ENCODE measurements around the gene TUBE1. TPM values are rescaled to one million over a fixed set of nuclear protein-coding genes. Genes with fewer than 3 reads are reported as not detected.

TUBE1 gene
- total and polyA plus RNA-seq, 10 of the 15 experiments (the other 5 are each of a cell fraction or from before 2014, with no cell fraction given) = 6.3 to 25.2 (median 13.6) TPM

GRCh38 chr6:112117554-112117953 is 30.3 kb upstream of the TUBE1 start (continued):
- no peak for TF ChIP-seq CTCF (IDR thresholded peaks at IDR 0.05 in 2 of 3, conservative IDR thresholded peaks at IDR 0.05 in 1 of 3; ENCODE audit: control insufficient read depth in 2 of 3, extremely low read depth in 1 of 3, insufficient read depth in 1 of 3, low read depth in 3 of 3, low read length in 3 of 3)
- TF ChIP-seq IKZF2 (IDR thresholded peaks at IDR 0.05) = no peak
- no peak for TF ChIP-seq CBFB (IDR thresholded peaks at IDR 0.05; ENCODE audit: low read depth)
- TF ChIP-seq YBX1 (IDR thresholded peaks at IDR 0.05) = no peak

- H3K79me2 ChIP-seq (ENCODE audit: control insufficient read depth, insufficient read depth, low read length) = no peaks in the 10 kb centered on the region
- H3K4me1 ChIP-seq (ENCODE audit: control insufficient read depth, insufficient read depth, low read length) = no peaks in the 10 kb centered on the region
- SMC1A ChIA-PET (ENCODE audit: uncharacterized antibody, unreplicated experiment) = no interaction called here
- H3K36me3 ChIP-seq (ENCODE audit: control insufficient read depth in 2 of 2, insufficient read depth in 2 of 2, low read length in 1 of 2) = no peaks in the 10 kb centered on the region
- POLR2A ChIA-PET = no interaction called here
- no peak overlapping the region for H3K27ac ChIP-seq (ENCODE audit: control insufficient read depth, insufficient read depth)
- TF ChIP-seq POLR2A (IDR thresholded peaks at IDR 0.05; ENCODE audit: low read depth, low read length) (no peak), NRF1 (conservative IDR thresholded peaks at IDR 0.05; ENCODE audit: low read depth, low read length) (no peak), HCFC1 (IDR thresholded peaks at IDR 0.05; ENCODE audit: low read length) (no peak), BCL11A (IDR thresholded peaks at IDR 0.05; ENCODE audit: low read depth, low read length) (no peak), RBBP5 (conservative IDR thresholded peaks at IDR 0.05) (no peak), FOXK2 (IDR thresholded peaks at IDR 0.05) (no peak), RB1 (IDR thresholded peaks at IDR 0.05; ENCODE audit: borderline replicate concordance) (no peak), FOS (IDR thresholded peaks at IDR 0.05; ENCODE audit: borderline replicate concordance, extremely low read depth, insufficient read length) (no peak), IKZF2 (IDR thresholded peaks at IDR 0.05) (no peak)
- TF ChIP-seq, protein P1, sequence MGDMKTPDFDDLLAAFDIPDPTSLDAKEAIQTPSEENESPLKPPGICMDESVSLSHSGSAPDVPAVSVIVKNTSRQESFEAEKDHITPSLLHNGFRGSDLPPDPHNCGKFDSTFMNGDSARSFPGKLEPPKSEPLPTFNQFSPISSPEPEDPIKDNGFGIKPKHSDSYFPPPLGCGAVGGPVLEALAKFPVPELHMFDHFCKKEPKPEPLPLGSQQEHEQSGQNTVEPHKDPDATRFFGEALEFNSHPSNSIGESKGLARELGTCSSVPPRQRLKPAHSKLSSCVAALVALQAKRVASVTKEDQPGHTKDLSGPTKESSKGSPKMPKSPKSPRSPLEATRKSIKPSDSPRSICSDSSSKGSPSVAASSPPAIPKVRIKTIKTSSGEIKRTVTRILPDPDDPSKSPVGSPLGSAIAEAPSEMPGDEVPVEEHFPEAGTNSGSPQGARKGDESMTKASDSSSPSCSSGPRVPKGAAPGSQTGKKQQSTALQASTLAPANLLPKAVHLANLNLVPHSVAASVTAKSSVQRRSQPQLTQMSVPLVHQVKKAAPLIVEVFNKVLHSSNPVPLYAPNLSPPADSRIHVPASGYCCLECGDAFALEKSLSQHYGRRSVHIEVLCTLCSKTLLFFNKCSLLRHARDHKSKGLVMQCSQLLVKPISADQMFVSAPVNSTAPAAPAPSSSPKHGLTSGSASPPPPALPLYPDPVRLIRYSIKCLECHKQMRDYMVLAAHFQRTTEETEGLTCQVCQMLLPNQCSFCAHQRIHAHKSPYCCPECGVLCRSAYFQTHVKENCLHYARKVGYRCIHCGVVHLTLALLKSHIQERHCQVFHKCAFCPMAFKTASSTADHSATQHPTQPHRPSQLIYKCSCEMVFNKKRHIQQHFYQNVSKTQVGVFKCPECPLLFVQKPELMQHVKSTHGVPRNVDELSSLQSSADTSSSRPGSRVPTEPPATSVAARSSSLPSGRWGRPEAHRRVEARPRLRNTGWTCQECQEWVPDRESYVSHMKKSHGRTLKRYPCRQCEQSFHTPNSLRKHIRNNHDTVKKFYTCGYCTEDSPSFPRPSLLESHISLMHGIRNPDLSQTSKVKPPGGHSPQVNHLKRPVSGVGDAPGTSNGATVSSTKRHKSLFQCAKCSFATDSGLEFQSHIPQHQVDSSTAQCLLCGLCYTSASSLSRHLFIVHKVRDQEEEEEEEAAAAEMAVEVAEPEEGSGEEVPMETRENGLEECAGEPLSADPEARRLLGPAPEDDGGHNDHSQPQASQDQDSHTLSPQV (IDR thresholded peaks at IDR 0.05) = no peak
- H3K27me3 ChIP-seq (replicated peaks in 1 of 2; ENCODE audit: control insufficient read depth in 2 of 2, insufficient read depth in 2 of 2, low read length in 1 of 2) = no peaks in the 10 kb centered on the region; a peak in 2 of 4 replicates
- DNase-seq (ENCODE audit: low read depth, low spot score) (no peak), ATAC-seq (no peak), FAIRE-seq (no peak)
- H3K9ac ChIP-seq (ENCODE audit: control insufficient read depth, insufficient read depth, low read length) = no peak overlapping the region
- no peak overlapping the region for H3K4me3 ChIP-seq
- WGBS (ENCODE audit: insufficient coverage, insufficient replicate concordance, low lambda C conversion rate, missing lambda C conversion rate) = 93% methylated on average over 1 of the region's 1 CpG
- no peak overlapping the region for H2AFZ ChIP-seq (ENCODE audit: control insufficient read depth, low read depth, low read length)
- no peak overlapping the region for H3K4me2 ChIP-seq (ENCODE audit: control insufficient read depth, insufficient read depth)
- intact Hi-C loops (cut with micrococcal nuclease; ENCODE audit: unreplicated experiment) (no loop called here), in situ Hi-C loops (cut with MboI) (no loop called here)
- RAD21 ChIA-PET (ENCODE audit: unreplicated experiment) = no interaction called here
- BruUV-seq (replicated peaks) = no TSS peak
- no peaks in the 10 kb centered on the region for H3K9me3 ChIP-seq (replicated peaks; ENCODE audit: control insufficient read depth, insufficient read depth, low read length)
- H4K20me1 ChIP-seq (ENCODE audit: control insufficient read depth, insufficient read depth) = no peaks in the 10 kb centered on the region
- CTCF ChIA-PET = interaction anchor here (0.9 to 1.5 kb wide), 2 partner anchors 13 to 19 kb away, joined by 3 to 5 read pairs; no protein-coding TSS in a partner anchor
Observed at GRCh38 chr6:112116221-112116620, 28.9 kb upstream of the TUBE1 start.

Measured in GM12878 (cell line).